ENCODE results near the gene KCNMA1. TPM values are rescaled to one million over a fixed set of nuclear protein-coding genes. Genes with fewer than 3 reads are reported as not detected.

The KCNMA1 gene
- total and polyA plus RNA-seq, 8 donors, result 0.92 to 155 (median 54.3) TPM

GRCh38 chr10:77625379-77625778 is 12.2 kb downstream of the KCNMA1 start:
- H3K27me3 ChIP-seq, result no peaks in the 10 kb centered on the region
- no peaks in the 10 kb centered on the region for H3K9me3 ChIP-seq
- H3K36me3 ChIP-seq, result no peaks in the 10 kb centered on the region
- intact Hi-C loops (cut with DNase I; ENCODE audit: low total_unique reads), result no loop called here
- 63 to 82% (median 76%) methylated on average over 3 of the region's 3 CpGs for WGBS, 5 donors
- H3K4me1 ChIP-seq, result peaks cover 0 to 54% (median 25%) of the 10 kb centered on the region in 4 donors
- peak overlapping the region in 1 of 5 donors; percentile 19 for H3K27ac ChIP-seq
- no peak overlapping the region for H3K4me3 ChIP-seq
- no peak for DNase-seq
- TF ChIP-seq POLR2AphosphoS5 (IDR thresholded peaks at IDR 0.05) (no peak), POLR2A (IDR thresholded peaks at IDR 0.05) (no peak), CTCF (IDR thresholded peaks at IDR 0.05) (no peak), EP300 (IDR thresholded peaks at IDR 0.05) (no peak)

- DNase-seq, result no peak
- WGBS, 5 donors, result 43 to 50% (median 46%) methylated on average over 4 of the region's 4 CpGs
These were observed 14.7 kb downstream of the KCNMA1 start for GRCh38 chr10:77622889-77623291.

GRCh38 chr10:77620731-77621130 is 16.9 kb downstream of the KCNMA1 start:
- H3K27me3 ChIP-seq, result no peaks in the 10 kb centered on the region
- intact Hi-C loops (cut with DNase I; ENCODE audit: low total_unique reads), result no loop called here
- H3K4me1 ChIP-seq, result peaks cover 0 to 47% (median 22%) of the 10 kb centered on the region in 4 donors
- DNase-seq, result no peak
- no peak for TF ChIP-seq EP300 (IDR thresholded peaks at IDR 0.05)
- TF ChIP-seq CTCF (IDR thresholded peaks at IDR 0.05), result no peak
- no peak for TF ChIP-seq POLR2AphosphoS5 (IDR thresholded peaks at IDR 0.05)
- TF ChIP-seq POLR2A (IDR thresholded peaks at IDR 0.05), result no peak
- no peak overlapping the region for H3K4me3 ChIP-seq
- H3K36me3 ChIP-seq, result no peaks in the 10 kb centered on the region
- H3K27ac ChIP-seq, result no peak overlapping the region
- 76 to 90% (median 80%) methylated on average over 6 of the region's 6 CpGs for WGBS, 5 donors
- H3K9me3 ChIP-seq, result no peaks in the 10 kb centered on the region

More at GRCh38 chr10:77622889-77623291, 14.7 kb downstream of the KCNMA1 start:
- Histone ChIP-seq H3K4me3 (no peak overlapping the region), H3K9me3 (no peaks in the 10 kb centered on the region), H3K27me3 (no peaks in the 10 kb centered on the region), H3K27ac (peak overlapping the region in 3 of 5 donors; percentile 19 to 54 (median 37)), H3K36me3 (no peaks in the 10 kb centered on the region), H3K4me1 (peaks cover 0 to 50% (median 24%) of the 10 kb centered on the region in 4 donors)
- no peak for TF ChIP-seq POLR2A (IDR thresholded peaks at IDR 0.05)
- TF ChIP-seq CTCF (IDR thresholded peaks at IDR 0.05), result no peak
- no peak for TF ChIP-seq POLR2AphosphoS5 (IDR thresholded peaks at IDR 0.05)
- intact Hi-C loops (cut with DNase I; ENCODE audit: low total_unique reads), result no loop called here

- intact Hi-C loops (cut with DNase I; ENCODE audit: low total_unique reads), result no loop called here
- Histone ChIP-seq H3K27ac (peak overlapping the region in 1 of 5 donors; percentile 40), H3K27me3 (no peaks in the 10 kb centered on the region), H3K9me3 (no peaks in the 10 kb centered on the region), H3K4me1 (peaks cover 0 to 51% (median 23%) of the 10 kb centered on the region in 4 donors), H3K36me3 (no peaks in the 10 kb centered on the region), H3K4me3 (no peak overlapping the region)
- DNase-seq, result no peak
- no peak for TF ChIP-seq CTCF (IDR thresholded peaks at IDR 0.05)
- TF ChIP-seq POLR2AphosphoS5 (IDR thresholded peaks at IDR 0.05), result no peak
- no peak for TF ChIP-seq EP300 (IDR thresholded peaks at IDR 0.05)
- no peak for TF ChIP-seq POLR2A (IDR thresholded peaks at IDR 0.05)
- 74 to 95% (median 83%) methylated on average over 7 to 13 of the region's 13 CpGs for WGBS, 5 donors
These were observed 17.5 kb downstream of the KCNMA1 start for GRCh38 chr10:77619964-77620703.
